ENCODE data around the gene TUBB2A.

TUBB2A gene

DNA sequence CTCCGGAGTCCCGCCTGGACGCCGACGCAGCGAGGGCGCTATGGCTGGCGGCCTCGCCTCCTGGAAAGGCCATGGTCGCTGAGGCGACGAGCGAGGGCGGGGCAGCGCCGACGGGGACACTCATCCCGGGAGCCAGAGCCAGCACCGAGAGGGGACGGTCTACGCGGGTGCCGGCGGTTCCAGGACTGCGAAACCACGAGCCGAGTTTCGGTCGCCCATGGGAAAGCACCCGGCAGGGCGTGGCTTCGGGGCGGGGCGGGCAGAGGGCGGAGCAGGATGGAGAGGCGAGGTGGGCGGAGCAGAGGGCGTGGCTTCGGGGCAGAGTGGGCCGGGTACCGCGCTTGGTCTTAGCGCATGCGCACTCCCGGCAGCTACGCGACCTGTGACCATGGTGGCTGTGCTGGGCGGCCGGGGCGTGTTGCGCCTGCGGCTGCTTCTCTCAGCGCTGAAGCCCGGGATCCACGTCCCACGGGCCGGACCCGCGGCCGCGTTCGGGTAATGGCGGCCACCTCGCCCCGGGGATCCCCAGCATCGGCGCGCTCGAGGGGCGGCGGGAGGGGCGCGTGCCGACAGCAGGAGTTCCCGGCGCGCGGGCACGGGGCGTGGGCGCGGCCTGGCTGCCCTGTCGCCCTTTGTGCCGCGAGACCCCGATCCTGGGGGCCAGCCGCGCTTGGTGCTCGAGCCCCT lies 38.8 kb downstream of the TUBB2A start, which contains the start of gene BPHL:
Gene BPHL (plus strand): TSS at position 359 of the 687 bp plus-strand sequence. CDS start 30 bp downstream, at position 389.
- DNase-seq = peak; percentile 93 to 97

- DNase-seq = no peak
Observed at GRCh38 chr6:3117912-3118352, 39.4 kb downstream of the TUBB2A start.

- DNase-seq = no peak
Observed at GRCh38 chr6:3114377-3114776, 43.0 kb downstream of the TUBB2A start.

- DNase-seq = no peak
Observed at GRCh38 chr6:3109761-3110160, 47.6 kb downstream of the TUBB2A start.

DNA sequence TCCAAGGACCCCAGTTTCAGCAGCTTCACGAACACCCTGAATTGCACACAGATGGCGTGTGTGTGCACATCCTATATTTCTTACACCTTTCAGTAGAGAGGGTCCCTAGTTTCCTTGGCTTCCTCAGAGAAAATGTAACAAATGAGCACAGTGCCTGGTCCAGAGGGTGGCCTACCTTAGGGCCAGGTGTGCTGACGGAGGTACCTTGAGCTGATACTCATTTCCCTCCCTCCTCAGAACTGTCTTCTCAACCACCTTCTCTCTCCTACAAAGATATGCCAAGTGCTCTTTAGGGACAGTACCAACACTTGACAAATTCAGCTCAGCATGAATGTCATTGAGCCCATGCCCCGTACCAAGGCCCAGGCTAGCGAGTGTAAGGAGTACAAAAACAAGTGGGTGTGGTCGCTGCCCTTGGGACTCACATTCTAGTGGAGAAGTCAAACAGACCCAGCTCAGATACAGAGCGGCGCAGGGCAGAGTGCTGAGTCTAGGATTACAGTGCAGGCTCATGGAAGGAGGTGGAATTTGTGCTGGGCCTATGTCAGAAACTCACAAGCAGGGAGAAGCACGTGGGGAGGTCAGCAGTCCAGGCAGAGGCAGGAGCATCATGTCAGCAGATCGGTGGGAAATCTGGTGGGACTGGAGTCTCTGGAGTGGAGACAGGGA lies 48.5 kb downstream of the TUBB2A start:
- no peak for DNase-seq

Measured in hippocampal formation (tissue), 2 donors.